GM12878 (cell line): ENCODE measurements around the gene NKD2. TPM values are rescaled to one million over a fixed set of nuclear protein-coding genes. Genes with fewer than 3 reads are reported as not detected.

Experiments used
- ATAC-seq: fragments of 200-7000 bp; cut with Tn5 transposase; 3 replicates; pipeline ENCODE4 v1.9.1; 2020; ENCODE audit warnings: mild to moderate bottlenecking, moderate library complexity
- BruUV-seq: library from RNA; stranded (reverse); fragments of 400-500 nt; replicated peaks from 2 replicates; lab custom pipeline; 2021; lab: Mats Ljungman, UMichigan
- CTCF ChIA-PET: fragments of 300-600 bp; sonication (Branson Sonifier 250); formaldehyde crosslinking; extraction: SDS; loops from one replicate; lab custom pipeline; 2021; ENCODE audit warnings: inconsistent platforms; lab: Yijun Ruan, JAX
- POLR2A ChIA-PET: fragments of 350-600 bp; formaldehyde crosslinking; extraction: SDS; loops from one replicate; lab custom pipeline; 2021; ENCODE audit warnings: inconsistent platforms; lab: Charles Lee
- RAD21 ChIA-PET: fragments of 300-600 bp; sonication (Branson Sonifier 250); formaldehyde crosslinking; loops from one replicate; lab custom pipeline; 2023; ENCODE audit warnings: antibody characterized with exemption; ENCODE audit not compliant: unreplicated experiment; lab: Charles Lee
- SMC1A ChIA-PET: fragments of 300-600 bp; sonication (Branson Sonifier 250); formaldehyde crosslinking; loops from one replicate; lab custom pipeline; 2023; ENCODE audit not compliant: unreplicated experiment, uncharacterized antibody; lab: Charles Lee
- DNase-seq: peaks from one replicate; pipeline ENCODE4 v3.0.0-alpha.2; 2011; ENCODE audit warnings: low read depth, low spot score
- FAIRE-seq: peaks from 3 replicates; lab custom pipeline; 2011; peaks lifted over from hg19 to GRCh38; lab: Jason Lieb, UNC
- H2AFZ ChIP-seq: 2 replicates; pipeline ENCODE4 v1.6.0; 2011; ENCODE audit warnings: low read depth, low read length, control low read depth; ENCODE audit not compliant: control insufficient read depth
- H3K27ac ChIP-seq: 2 replicates; pipeline ENCODE4 v1.5.1; 2011; ENCODE audit warnings: control low read depth; ENCODE audit not compliant: control insufficient read depth, insufficient read depth
- H3K27me3 ChIP-seq, 2 experiments: replicated peaks in 1 of 2; 2 replicates each; pipeline versions ENCODE4 v1.6.0 to v1.6.1; 2011; ENCODE audit warnings: low read length in 1 of 2; ENCODE audit not compliant: control insufficient read depth in 2 of 2, insufficient read depth in 2 of 2
- H3K36me3 ChIP-seq, 2 experiments: 2 replicates each; pipeline ENCODE4 v1.5.1; 2011; ENCODE audit warnings: low read length in 1 of 2; ENCODE audit not compliant: control insufficient read depth in 2 of 2, insufficient read depth in 2 of 2
- H3K4me1 ChIP-seq: 2 replicates; pipeline ENCODE4 v1.6.1; 2011; ENCODE audit warnings: mild to moderate bottlenecking, low read length, moderate library complexity, mixed read lengths; ENCODE audit not compliant: control insufficient read depth, insufficient read depth
- H3K4me2 ChIP-seq: 2 replicates; pipeline ENCODE4 v1.6.0; 2011; ENCODE audit warnings: control low read depth; ENCODE audit not compliant: control insufficient read depth, insufficient read depth
- H3K4me3 ChIP-seq: fragments of 200-600 bp; sonication (generic); 2 replicates; pipeline ENCODE4 v1.5.1; 2016
- H3K79me2 ChIP-seq: 2 replicates; pipeline ENCODE4 v1.6.0; 2011; ENCODE audit warnings: low read length; ENCODE audit not compliant: control insufficient read depth, insufficient read depth
- H3K9ac ChIP-seq: 2 replicates; pipeline ENCODE4 v1.8.0; 2011; ENCODE audit warnings: low read length, control low read depth, mixed read lengths; ENCODE audit not compliant: control insufficient read depth, insufficient read depth
- H3K9me3 ChIP-seq: replicated peaks from 3 replicates; pipeline ENCODE4 v1.5.1; 2011; ENCODE audit warnings: mild to moderate bottlenecking, low read length; ENCODE audit not compliant: control insufficient read depth, insufficient read depth
- H4K20me1 ChIP-seq: 2 replicates; pipeline ENCODE4 v1.6.0; 2011; ENCODE audit not compliant: control insufficient read depth, insufficient read depth
- BCL11A ChIP-seq: IDR thresholded peaks from 2 replicates; pipeline ENCODE4 v1.6.1; 2011; ENCODE audit warnings: low read depth, low read length
- CBX5 ChIP-seq: sonication (generic); IDR thresholded peaks from 2 replicates; pipeline ENCODE4 v1.6.1; 2016; ENCODE audit warnings: low read depth, moderate library complexity, mild to moderate bottlenecking, inconsistent platforms
- HCFC1 ChIP-seq: fragments of 150-350 bp; IDR thresholded peaks from 2 replicates; pipeline ENCODE4 v1.6.1; 2014; ENCODE audit warnings: low read length
- MTA3 ChIP-seq: IDR thresholded peaks from 2 replicates; pipeline ENCODE4 v1.6.1; 2012; ENCODE audit warnings: low read length, inconsistent platforms, borderline replicate concordance
- MYC ChIP-seq: IDR thresholded peaks from 2 replicates; pipeline ENCODE4 v1.6.1; 2011; ENCODE audit warnings: mild to moderate bottlenecking, low read length, moderate library complexity, inconsistent platforms; ENCODE audit not compliant: insufficient read depth, insufficient replicate concordance, insufficient read length, severe bottlenecking
- SMAD1 ChIP-seq: fragments of 450-650 bp; IDR thresholded peaks from 2 replicates; pipeline ENCODE4 v1.6.1; 2018; ENCODE audit warnings: mild to moderate bottlenecking, low read depth; ENCODE audit not compliant: partially characterized antibody
- SUPT20H ChIP-seq: IDR thresholded peaks from 2 replicates; pipeline ENCODE4 v1.6.1; 2011; ENCODE audit warnings: low read depth, mild to moderate bottlenecking, low read length, moderate library complexity, borderline replicate concordance; ENCODE audit not compliant: control insufficient read depth
- ZNF217 ChIP-seq: fragments of 450-650 bp; IDR thresholded peaks from 2 replicates; pipeline ENCODE4 v1.6.1; 2017; ENCODE audit warnings: antibody characterized with exemption, mild to moderate bottlenecking
- ZNF24 ChIP-seq: fragments of 450-650 bp; IDR thresholded peaks from 2 replicates; pipeline ENCODE4 v1.6.1; 2017; ENCODE audit warnings: antibody characterized with exemption, mild to moderate bottlenecking
- ZNF384 ChIP-seq: IDR thresholded peaks from 2 replicates; pipeline ENCODE4 v1.6.1; 2012; ENCODE audit warnings: low read depth, mild to moderate bottlenecking, low read length, improper control_type of control experiment, borderline replicate concordance
- ZNF622 ChIP-seq: fragments of 450-650 bp; IDR thresholded peaks from 2 replicates; pipeline ENCODE4 v1.6.1; 2017; ENCODE audit warnings: mild to moderate bottlenecking, inconsistent platforms
- WGBS: methylation state at CpG from one replicate; pipeline ENCODE4 v1.1.6; 2016; ENCODE audit warnings: low lambda C conversion rate; ENCODE audit not compliant: insufficient replicate concordance, insufficient coverage; ENCODE audit errors: missing lambda C conversion rate; 5-methylcytosine and 5-hydroxymethylcytosine counted together
- in situ Hi-C: fragments of 300-500 bp; cut with MboI; formaldehyde crosslinking; loops from 9 replicates; pipeline ENCODE4 v1.14.3; 2018; ENCODE audit warnings: mixed read lengths
- intact Hi-C: fragments of 100-400 bp; cut with micrococcal nuclease; formaldehyde crosslinking; loops from one replicate; pipeline ENCODE4 v1.14.2; 2022; ENCODE audit not compliant: unreplicated experiment
- polyA plus RNA-seq, 11 experiments: library from polyadenylated mRNA; depleted of rRNA in 4 of 11; unstranded in 6 of 11; stranded (reverse) in 5 of 11; fragments of >200 nt; fragmentation: Nextera tagmentation in 4 of 11; fragmentation: Illumina TruSeq in 1 of 11; extraction: Ambion mirVana in 4 of 11; extraction: Trizol in 1 of 11; gene quantifications; 1 replicate in 1 of 11; 2 replicates in 10 of 11; pipeline versions ENCODE4 v1.2.1 to v1.2.3, GENCODE V29; 2011 to 2016; ENCODE audit warnings: inconsistent platforms in 2 of 11, missing spikeins in 2 of 11, low read depth in 1 of 11
- total RNA-seq, 4 experiments: library from RNA; depleted of rRNA in 3 of 4; stranded (reverse); fragments of >200 nt in 3 of 4; fragmentation: Illumina TruSeq in 1 of 4; extraction: Trizol in 1 of 4; gene quantifications; 2 replicates each; pipeline versions ENCODE4 v1.2.1 to v1.2.3, GENCODE V29; 2013 to 2021
- TF ChIP-seq, protein P1 (sequence below): IDR thresholded peaks from 2 replicates; pipeline ENCODE4 v1.6.1; 2012; ENCODE audit warnings: mild to moderate bottlenecking, low read depth, low read length
- TF ChIP-seq, protein P2 (sequence below): fragments of 450-650 bp; conservative IDR thresholded peaks from 2 replicates; pipeline ENCODE4 v1.6.1; 2017; ENCODE audit warnings: mild to moderate bottlenecking, moderate library complexity
- TF ChIP-seq, protein P3 (sequence below): fragments of 450-650 bp; IDR thresholded peaks from 2 replicates; pipeline ENCODE4 v1.6.1; 2017; ENCODE audit warnings: low read depth, mild to moderate bottlenecking, moderate library complexity
- TF ChIP-seq, protein P4 (sequence below): IDR thresholded peaks from 2 replicates; pipeline ENCODE4 v1.6.1; 2012; ENCODE audit warnings: low read length, inconsistent platforms

NKD2 gene
- total and polyA plus RNA-seq, 10 of the 15 experiments (the other 5 are each of a cell fraction or from before 2014, with no cell fraction given) = 0.20 to 0.83 (median 0.26) TPM; not detected in 7

DNA sequence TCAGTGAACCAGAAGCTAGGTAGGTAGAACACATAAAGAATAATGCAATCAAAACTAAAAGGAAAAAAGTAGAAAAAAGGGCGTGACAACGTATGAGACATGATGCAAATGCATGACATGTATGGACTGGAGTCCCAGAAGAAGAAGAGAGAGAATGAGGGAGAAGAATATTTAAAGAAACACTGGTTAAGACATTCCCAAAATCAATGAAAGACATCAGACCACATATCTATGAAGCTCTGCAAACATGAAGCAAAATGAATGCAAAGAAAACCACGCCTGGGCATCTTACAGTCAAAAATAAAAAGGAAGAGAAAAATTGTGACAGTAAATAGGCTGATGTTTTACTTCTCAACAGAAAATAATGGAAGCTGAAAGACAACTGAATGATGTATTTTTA is 23.8 kb upstream of the NKD2 start (continued):
- TF ChIP-seq ZNF24 (no peak), BCL11A (no peak), ZNF384 (no peak), HCFC1 (no peak)
- TF ChIP-seq, protein P1, sequence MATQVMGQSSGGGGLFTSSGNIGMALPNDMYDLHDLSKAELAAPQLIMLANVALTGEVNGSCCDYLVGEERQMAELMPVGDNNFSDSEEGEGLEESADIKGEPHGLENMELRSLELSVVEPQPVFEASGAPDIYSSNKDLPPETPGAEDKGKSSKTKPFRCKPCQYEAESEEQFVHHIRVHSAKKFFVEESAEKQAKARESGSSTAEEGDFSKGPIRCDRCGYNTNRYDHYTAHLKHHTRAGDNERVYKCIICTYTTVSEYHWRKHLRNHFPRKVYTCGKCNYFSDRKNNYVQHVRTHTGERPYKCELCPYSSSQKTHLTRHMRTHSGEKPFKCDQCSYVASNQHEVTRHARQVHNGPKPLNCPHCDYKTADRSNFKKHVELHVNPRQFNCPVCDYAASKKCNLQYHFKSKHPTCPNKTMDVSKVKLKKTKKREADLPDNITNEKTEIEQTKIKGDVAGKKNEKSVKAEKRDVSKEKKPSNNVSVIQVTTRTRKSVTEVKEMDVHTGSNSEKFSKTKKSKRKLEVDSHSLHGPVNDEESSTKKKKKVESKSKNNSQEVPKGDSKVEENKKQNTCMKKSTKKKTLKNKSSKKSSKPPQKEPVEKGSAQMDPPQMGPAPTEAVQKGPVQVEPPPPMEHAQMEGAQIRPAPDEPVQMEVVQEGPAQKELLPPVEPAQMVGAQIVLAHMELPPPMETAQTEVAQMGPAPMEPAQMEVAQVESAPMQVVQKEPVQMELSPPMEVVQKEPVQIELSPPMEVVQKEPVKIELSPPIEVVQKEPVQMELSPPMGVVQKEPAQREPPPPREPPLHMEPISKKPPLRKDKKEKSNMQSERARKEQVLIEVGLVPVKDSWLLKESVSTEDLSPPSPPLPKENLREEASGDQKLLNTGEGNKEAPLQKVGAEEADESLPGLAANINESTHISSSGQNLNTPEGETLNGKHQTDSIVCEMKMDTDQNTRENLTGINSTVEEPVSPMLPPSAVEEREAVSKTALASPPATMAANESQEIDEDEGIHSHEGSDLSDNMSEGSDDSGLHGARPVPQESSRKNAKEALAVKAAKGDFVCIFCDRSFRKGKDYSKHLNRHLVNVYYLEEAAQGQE = no peak

DNA sequence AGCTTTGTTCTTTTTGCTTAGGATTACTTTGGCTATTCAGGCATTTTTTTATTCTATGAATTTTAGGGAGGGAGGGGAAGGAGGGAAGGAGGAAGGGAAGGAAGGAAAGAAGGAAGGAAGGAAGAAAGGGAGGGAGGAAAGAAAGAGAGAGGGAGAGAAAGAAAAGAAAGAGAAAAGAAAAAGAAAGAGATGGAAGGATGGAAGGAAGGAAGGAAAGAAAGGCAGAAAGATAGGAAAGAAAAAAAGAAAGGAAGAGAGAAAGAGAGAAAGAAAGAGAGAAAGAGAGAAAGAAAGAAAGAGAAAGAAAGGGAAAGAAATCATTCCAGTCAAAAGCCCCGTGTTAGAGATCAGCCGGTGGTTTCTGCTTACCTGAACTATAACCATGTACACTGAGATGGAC is 20.8 kb upstream of the NKD2 start:
- Histone ChIP-seq H3K9me3 (peaks cover 2% of the 10 kb centered on the region; the same call in 1 of the 3 replicates), H3K36me3 (no peaks in the 10 kb centered on the region), H3K4me2 (no peak overlapping the region), H2AFZ (no peak overlapping the region), H3K4me1 (no peaks in the 10 kb centered on the region), H3K27me3 (peaks cover 4% of the 10 kb centered on the region in 2 experiments; a peak in 3 of 4 replicates), H3K79me2 (no peaks in the 10 kb centered on the region), H3K27ac (no peak overlapping the region), H4K20me1 (no peaks in the 10 kb centered on the region), H3K9ac (no peak overlapping the region), H3K4me3 (no peak overlapping the region)
- ChIA-PET POLR2A (no interaction called here), RAD21 (no interaction called here), SMC1A (no interaction called here), CTCF (interaction anchor here (0.7 kb wide), 1 partner anchor 64 kb away, joined by 5 read pairs; no protein-coding TSS in a partner anchor)
- in situ Hi-C loops (no loop called here), intact Hi-C loops (no loop called here)
- no TSS peak for BruUV-seq
- WGBS = 20% methylated on average over 2 of the region's 2 CpGs
- DNase-seq (no peak), FAIRE-seq (no peak), ATAC-seq (no peak)
- TF ChIP-seq, protein P2, sequence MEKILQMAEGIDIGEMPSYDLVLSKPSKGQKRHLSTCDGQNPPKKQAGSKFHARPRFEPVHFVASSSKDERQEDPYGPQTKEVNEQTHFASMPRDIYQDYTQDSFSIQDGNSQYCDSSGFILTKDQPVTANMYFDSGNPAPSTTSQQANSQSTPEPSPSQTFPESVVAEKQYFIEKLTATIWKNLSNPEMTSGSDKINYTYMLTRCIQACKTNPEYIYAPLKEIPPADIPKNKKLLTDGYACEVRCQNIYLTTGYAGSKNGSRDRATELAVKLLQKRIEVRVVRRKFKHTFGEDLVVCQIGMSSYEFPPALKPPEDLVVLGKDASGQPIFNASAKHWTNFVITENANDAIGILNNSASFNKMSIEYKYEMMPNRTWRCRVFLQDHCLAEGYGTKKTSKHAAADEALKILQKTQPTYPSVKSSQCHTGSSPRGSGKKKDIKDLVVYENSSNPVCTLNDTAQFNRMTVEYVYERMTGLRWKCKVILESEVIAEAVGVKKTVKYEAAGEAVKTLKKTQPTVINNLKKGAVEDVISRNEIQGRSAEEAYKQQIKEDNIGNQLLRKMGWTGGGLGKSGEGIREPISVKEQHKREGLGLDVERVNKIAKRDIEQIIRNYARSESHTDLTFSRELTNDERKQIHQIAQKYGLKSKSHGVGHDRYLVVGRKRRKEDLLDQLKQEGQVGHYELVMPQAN = no peak
- TF ChIP-seq, protein P3, sequence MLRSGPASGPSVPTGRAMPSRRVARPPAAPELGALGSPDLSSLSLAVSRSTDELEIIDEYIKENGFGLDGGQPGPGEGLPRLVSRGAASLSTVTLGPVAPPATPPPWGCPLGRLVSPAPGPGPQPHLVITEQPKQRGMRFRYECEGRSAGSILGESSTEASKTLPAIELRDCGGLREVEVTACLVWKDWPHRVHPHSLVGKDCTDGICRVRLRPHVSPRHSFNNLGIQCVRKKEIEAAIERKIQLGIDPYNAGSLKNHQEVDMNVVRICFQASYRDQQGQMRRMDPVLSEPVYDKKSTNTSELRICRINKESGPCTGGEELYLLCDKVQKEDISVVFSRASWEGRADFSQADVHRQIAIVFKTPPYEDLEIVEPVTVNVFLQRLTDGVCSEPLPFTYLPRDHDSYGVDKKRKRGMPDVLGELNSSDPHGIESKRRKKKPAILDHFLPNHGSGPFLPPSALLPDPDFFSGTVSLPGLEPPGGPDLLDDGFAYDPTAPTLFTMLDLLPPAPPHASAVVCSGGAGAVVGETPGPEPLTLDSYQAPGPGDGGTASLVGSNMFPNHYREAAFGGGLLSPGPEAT = no peak
- TF ChIP-seq MYC (no peak), CBX5 (no peak), SMAD1 (no peak), SUPT20H (no peak), MTA3 (no peak), ZNF217 (no peak), ZNF622 (no peak)
- TF ChIP-seq, protein P4, sequence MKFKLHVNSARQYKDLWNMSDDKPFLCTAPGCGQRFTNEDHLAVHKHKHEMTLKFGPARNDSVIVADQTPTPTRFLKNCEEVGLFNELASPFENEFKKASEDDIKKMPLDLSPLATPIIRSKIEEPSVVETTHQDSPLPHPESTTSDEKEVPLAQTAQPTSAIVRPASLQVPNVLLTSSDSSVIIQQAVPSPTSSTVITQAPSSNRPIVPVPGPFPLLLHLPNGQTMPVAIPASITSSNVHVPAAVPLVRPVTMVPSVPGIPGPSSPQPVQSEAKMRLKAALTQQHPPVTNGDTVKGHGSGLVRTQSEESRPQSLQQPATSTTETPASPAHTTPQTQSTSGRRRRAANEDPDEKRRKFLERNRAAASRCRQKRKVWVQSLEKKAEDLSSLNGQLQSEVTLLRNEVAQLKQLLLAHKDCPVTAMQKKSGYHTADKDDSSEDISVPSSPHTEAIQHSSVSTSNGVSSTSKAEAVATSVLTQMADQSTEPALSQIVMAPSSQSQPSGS = no peak
